ENCODE measurements around the gene MTX1. TPM values are rescaled to one million over a fixed set of nuclear protein-coding genes. Genes with fewer than 3 reads are reported as not detected.
A peak's percentile ranks its signal among the peaks of the same experiment; 100 is the strongest.
"Not testable (repeated sequence)": the region's sequence is repeated elsewhere in the genome, so short reads cannot be mapped to it uniquely, and the experiment has no call there.

MTX1 gene
- polyA plus RNA-seq, 1 experiment = 72.7 TPM

DNA sequence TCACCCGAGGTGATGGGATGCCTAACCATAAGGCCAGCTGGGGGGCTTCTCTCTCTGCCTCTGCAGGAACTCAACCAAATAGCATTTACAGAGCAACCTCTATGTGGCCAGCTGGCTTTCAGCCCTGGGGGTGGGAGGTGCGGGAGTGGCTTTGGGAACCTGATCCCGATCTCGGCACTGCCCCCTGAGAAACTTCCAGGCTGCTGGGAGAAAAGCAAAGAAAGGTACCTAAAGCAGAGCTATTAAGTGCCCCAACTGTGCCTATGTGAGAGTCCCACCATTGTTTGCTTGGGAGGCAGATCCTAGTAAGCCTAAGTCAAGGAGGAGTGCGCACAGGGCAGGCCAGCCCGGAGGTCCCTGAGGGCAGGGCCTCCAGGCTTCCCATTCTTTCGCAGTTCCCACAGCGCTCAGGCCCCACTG, 42.4 kb upstream of the MTX1 start:
- POLR2A ChIA-PET = no interaction called here
- H3K36me3 ChIP-seq (ENCODE audit: control insufficient read depth, insufficient read depth, low read length) = peaks cover 2% of the 10 kb centered on the region; the same call in 1 of the 2 replicates
- no peak for DNase-seq (ENCODE audit: low read depth)
- H3K4me3 ChIP-seq (ENCODE audit: low read depth, low read length) = no peak overlapping the region
- TF ChIP-seq, protein P1, sequence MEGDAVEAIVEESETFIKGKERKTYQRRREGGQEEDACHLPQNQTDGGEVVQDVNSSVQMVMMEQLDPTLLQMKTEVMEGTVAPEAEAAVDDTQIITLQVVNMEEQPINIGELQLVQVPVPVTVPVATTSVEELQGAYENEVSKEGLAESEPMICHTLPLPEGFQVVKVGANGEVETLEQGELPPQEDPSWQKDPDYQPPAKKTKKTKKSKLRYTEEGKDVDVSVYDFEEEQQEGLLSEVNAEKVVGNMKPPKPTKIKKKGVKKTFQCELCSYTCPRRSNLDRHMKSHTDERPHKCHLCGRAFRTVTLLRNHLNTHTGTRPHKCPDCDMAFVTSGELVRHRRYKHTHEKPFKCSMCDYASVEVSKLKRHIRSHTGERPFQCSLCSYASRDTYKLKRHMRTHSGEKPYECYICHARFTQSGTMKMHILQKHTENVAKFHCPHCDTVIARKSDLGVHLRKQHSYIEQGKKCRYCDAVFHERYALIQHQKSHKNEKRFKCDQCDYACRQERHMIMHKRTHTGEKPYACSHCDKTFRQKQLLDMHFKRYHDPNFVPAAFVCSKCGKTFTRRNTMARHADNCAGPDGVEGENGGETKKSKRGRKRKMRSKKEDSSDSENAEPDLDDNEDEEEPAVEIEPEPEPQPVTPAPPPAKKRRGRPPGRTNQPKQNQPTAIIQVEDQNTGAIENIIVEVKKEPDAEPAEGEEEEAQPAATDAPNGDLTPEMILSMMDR (IDR thresholded peaks at IDR 0.05; ENCODE audit: insufficient read depth, low read depth, low read length) = no peak
- peaks cover 4% of the 10 kb centered on the region; the same call in 1 of the 2 replicates for H3K27me3 ChIP-seq (ENCODE audit: control insufficient read depth, insufficient read depth, low read length)
- CTCF ChIA-PET = interaction anchor here (0.6 to 11.3 kb wide), 13 partner anchors 10 to 121 kb away, joined by 3 to 259 read pairs (median 5); no protein-coding TSS in a partner anchor

DNA sequence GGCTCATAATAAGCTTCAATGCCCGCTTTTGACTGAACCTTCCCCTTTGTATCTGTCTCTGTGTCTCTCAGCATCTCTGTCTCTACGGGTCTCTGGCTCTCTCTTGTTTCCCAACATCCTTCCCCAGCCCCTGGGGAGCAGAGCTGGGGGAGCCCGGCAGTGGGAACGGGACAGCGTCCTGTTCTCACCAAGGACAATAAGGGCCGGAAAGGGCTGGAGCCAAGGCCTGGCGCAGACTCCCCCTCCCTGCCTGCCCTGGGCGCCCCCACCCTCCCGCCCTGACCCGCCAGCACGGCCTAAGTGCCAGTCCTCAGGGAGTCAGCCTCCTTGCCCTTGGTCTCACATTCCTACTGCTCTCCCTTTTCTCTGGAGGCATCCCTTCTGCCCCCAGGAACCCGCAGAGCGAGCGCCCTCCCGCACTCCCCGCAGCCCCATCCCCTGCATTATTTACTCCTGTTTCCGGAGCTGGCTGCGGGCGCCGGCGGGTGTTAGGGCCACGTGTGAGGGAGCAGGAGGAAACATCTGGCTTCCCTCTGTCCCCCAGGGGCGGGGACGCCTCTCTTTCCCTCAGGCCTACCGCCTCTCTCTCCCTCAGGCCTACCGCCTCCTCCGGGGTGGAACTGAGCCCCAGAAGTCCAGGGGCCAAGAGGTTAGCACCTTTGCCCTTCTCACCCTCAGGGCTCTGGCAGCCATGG, 41.9 kb upstream of the MTX1 start:
- peaks cover 4% of the 10 kb centered on the region; the same call in 1 of the 2 replicates for H3K27me3 ChIP-seq (ENCODE audit: control insufficient read depth, insufficient read depth, low read length)
- no peak for DNase-seq (ENCODE audit: low read depth)
- no peak overlapping the region for H3K4me3 ChIP-seq (ENCODE audit: low read depth, low read length)
- TF ChIP-seq, protein P1 (IDR thresholded peaks at IDR 0.05; ENCODE audit: insufficient read depth, low read depth, low read length) = no peak
- ChIA-PET POLR2A (no interaction called here), CTCF (interaction anchor here (0.6 to 11.3 kb wide), 22 partner anchors 7 to 294 kb away, joined by 3 to 259 read pairs (median 4); partner anchors contain the start of gene SLC50A1)
- peaks cover 2% of the 10 kb centered on the region; the same call in 1 of the 2 replicates for H3K36me3 ChIP-seq (ENCODE audit: control insufficient read depth, insufficient read depth, low read length)

DNA sequence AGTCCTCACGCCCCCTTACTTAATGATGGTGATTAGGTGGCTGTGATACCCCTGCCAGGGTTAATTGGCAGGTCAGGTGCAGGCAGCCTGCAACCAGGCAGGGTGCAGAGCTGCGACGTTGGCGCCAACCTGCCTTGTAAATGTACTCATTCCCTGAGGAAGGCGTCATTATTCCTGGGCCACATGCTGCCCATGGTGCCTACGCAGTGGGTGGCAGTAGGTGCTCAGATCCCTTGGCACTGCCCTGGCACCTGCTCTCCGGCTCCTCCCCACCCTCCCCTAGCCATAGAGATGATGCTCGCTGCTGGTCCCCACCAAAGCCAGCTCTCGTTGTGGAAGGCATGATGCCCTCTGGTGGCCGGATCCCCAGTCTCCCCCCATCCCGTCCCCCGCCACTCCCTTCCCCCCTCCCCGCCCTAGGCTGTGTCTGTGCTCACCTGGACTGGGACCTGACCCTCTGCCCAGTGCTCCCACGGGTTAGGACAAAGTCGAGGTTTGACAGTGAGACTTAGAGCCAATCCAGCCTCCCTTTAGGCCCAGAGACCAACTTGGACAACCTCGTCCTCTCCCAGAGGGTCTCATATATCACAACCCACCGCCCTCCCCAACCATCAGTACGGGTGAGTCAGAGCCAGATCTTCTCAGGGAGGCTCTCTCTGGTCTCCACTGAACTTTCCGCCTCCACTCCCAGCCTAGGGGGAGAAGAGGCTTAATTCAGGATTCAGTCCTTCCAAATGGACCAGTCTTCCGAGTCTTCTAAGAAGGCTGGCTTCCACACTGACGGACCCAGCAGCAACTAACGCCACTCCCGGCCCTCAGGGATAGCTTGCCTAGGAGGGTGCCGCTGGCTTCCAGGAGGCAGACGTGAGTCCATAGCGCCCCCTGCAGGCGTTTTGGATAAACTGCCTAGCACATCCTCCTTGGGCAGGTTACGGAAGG, 41.1 kb upstream of the MTX1 start:
- TF ChIP-seq, protein P1 (IDR thresholded peaks at IDR 0.05; ENCODE audit: insufficient read depth, low read depth, low read length) = peak; percentile 90
- peaks cover 4% of the 10 kb centered on the region; the same call in 1 of the 2 replicates for H3K27me3 ChIP-seq (ENCODE audit: control insufficient read depth, insufficient read depth, low read length)
- no peak overlapping the region for H3K4me3 ChIP-seq (ENCODE audit: low read depth, low read length)
- peaks cover 2% of the 10 kb centered on the region; the same call in 1 of the 2 replicates for H3K36me3 ChIP-seq (ENCODE audit: control insufficient read depth, insufficient read depth, low read length)
- POLR2A ChIA-PET = no interaction called here
- CTCF ChIA-PET = interaction anchor here (0.6 to 11.3 kb wide), 35 partner anchors 8 to 431 kb away, joined by 3 to 259 read pairs (median 4); partner anchors contain the start of genes ADAM15, EFNA4 and SLC50A1
- no peak for DNase-seq (ENCODE audit: low read depth)

DNA sequence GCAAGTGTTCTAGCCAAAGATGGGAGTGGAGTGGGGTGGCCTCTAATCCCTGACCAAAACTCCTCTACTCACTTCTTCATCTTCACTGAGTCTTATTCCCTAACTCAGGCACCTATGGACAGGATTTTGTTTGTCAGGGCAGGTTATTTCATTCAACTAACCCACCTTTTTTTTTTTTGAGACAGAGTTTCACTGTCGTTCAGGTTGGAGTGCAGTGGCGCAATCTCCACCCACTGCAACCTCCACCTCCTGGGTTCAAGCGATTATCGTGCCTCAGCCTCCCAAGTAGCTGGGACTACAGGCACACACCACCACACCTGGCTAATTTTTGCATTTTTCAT, 40.4 kb upstream of the MTX1 start:
- DNase-seq (ENCODE audit: low read depth); H3K36me3 ChIP-seq (ENCODE audit: control insufficient read depth, insufficient read depth, low read length); POLR2A ChIA-PET; H3K27me3 ChIP-seq (ENCODE audit: control insufficient read depth, insufficient read depth, low read length); H3K4me3 ChIP-seq (ENCODE audit: low read depth, low read length): not testable (repeated sequence)
- CTCF ChIA-PET = interaction anchor here (0.6 to 11.3 kb wide), 27 partner anchors 9 to 431 kb away, joined by 3 to 259 read pairs (median 5); partner anchors contain the start of genes ADAM15, EFNA4 and SLC50A1

DNA sequence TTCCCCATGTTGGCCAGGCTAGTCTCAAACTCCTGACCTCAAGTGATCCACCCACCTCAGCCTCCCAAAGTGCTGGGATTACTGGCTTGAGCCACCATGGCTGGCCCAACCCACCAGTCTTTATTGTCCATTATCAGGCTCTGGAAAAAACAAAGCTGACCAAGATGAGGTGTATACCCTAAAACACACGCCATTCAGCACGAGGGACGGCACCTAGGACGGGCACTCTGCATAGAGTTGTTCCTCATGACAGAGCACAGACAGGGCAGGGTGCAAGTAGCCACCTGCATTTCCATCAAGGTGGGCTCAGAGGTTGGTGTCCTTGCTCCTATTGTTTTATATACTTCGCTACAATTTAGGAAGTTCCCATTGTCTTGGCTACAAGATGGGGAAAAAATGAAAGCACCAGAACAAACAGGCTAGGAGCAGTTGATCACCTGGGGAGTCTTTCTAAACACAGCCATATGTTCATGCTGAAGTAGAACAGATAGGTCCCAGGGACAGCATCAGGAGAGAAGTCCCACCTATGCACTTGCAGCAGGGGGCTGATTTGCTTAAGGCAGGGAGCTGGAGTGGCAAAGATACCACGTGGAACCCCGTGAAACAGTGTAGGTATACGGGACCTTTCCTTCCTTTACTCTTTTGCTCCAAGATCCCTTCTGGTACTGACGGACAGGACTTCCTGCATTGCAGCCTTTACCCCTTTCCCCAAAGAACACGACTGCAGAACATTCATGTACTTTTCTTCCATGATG, 39.9 kb upstream of the MTX1 start:
- Histone ChIP-seq H3K4me3 (ENCODE audit: low read depth, low read length) (no peak overlapping the region), H3K36me3 (ENCODE audit: control insufficient read depth, insufficient read depth, low read length) (peaks cover 2% of the 10 kb centered on the region; the same call in 1 of the 2 replicates), H3K27me3 (ENCODE audit: control insufficient read depth, insufficient read depth, low read length) (peaks cover 4% of the 10 kb centered on the region; the same call in 1 of the 2 replicates)
- ChIA-PET POLR2A (no interaction called here), CTCF (interaction anchor here (0.6 to 11.3 kb wide), 24 partner anchors 8 to 124 kb away, joined by 3 to 259 read pairs (median 6); partner anchors contain the start of genes ADAM15, EFNA4 and SLC50A1)
- TF ChIP-seq, protein P1 (IDR thresholded peaks at IDR 0.05; ENCODE audit: insufficient read depth, low read depth, low read length) = no peak
- no peak for DNase-seq (ENCODE audit: low read depth)
